ENCODE data around the gene ARHGEF16. TPM values are rescaled to one million over a fixed set of nuclear protein-coding genes. Genes with fewer than 3 reads are reported as not detected.
A peak's percentile ranks its signal among the peaks of the same experiment; 100 is the strongest.

Gene ARHGEF16
- polyA plus RNA-seq, 6 donors from 2014 or later: not detected

DNA sequence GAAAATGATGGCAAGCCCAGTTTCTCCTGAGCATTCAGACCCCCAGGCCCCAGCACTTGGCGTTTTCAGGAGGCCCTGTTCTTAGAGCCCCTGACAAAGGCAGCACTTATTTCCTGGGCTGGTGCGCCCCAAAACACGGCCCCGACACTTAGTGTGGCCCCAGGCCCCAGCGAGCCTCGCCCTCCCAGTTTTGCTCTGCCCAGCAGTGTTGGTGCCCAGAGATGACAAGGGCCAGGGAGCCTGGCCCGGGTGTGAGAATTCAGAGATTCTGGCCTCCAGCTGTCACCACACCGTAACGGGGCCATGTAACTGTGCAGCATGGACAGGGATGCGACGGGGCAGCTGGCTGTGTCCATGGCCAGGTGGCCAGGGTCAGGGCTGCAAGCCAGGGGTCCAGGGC is 18.0 kb upstream of the ARHGEF16 start:
- Mint-ChIP-seq H3K9me3 (no peaks in the 10 kb centered on the region), H3K4me1 (peaks cover 0 to 3% (median 2%) of the 10 kb centered on the region in 3 donors), H3K27ac (no peak overlapping the region)

DNA sequence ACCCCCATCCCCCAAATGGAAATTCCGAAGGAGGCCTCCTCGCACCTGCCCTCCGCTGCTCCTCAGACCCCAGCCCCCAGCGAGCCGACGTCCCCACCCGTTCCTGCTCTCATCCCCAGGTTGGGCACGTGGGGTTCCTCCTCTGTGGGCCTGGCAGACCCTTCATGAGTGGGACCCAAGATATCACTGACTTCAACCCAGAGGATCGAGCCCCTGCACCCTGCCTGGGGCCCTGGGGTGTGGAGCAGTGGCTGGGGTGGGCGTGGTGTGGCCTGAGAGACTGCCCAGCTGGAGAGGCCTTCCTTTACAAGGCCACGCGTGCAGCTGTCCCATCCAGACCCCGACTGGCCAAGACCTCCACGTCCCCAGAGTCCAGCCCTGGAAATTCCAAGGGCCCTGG is 17.6 kb upstream of the ARHGEF16 start:
- no peak overlapping the region for H3K27ac Mint-ChIP-seq
- H3K4me3 Mint-ChIP-seq: no peak overlapping the region
- DNase-seq: no peak
- ATAC-seq (ENCODE audit: low read depth in 2 of 2): no peak
- H3K9me3 Mint-ChIP-seq: no peaks in the 10 kb centered on the region
- H3K36me3 Mint-ChIP-seq: no peaks in the 10 kb centered on the region
- H3K4me1 Mint-ChIP-seq: no peaks in the 10 kb centered on the region
- peaks cover 0 to 25% (median 5%) of the 10 kb centered on the region in 3 donors for H3K27me3 Mint-ChIP-seq

More for the DNA sequence above, 18.0 kb upstream of the ARHGEF16 start:
- Mint-ChIP-seq H3K36me3 (no peaks in the 10 kb centered on the region), H3K4me3 (no peak overlapping the region), H3K27me3 (peaks cover 0 to 21% (median 5%) of the 10 kb centered on the region in 3 donors)
- DNase-seq (no peak), ATAC-seq (ENCODE audit: low read depth in 2 of 2) (no peak)

DNA sequence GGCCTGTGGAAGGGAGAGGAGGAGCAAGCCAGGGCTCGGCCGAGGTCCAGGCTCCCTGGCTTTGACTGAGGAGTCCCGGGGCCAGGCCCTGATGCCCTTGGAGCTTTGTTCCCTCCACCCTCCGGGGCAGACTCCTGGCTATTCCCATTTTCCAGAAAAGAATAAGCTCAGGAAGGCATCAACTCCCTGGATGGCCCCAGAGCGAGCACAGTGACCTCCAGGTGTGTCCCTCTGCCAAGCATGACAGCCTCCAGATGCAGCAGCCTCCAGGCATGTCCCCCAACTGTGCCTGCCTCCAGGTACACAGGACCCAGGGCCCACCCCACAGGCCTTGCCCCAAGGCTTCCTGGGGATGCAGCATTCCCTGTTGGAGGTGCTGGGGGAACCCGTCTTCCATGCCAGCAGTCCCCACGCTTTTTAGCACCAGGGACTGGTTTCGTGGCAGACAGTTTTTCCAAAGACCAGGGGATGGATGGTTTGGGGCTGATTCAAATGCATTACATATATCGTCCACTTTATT is 15.7 kb upstream of the ARHGEF16 start:
- Mint-ChIP-seq H3K27ac (no peak overlapping the region), H3K4me1 (peaks cover 0 to 4% (median 0%) of the 10 kb centered on the region in 3 donors), H3K36me3 (no peaks in the 10 kb centered on the region), H3K27me3 (peaks cover 0 to 37% (median 11%) of the 10 kb centered on the region in 3 donors), H3K4me3 (no peak overlapping the region), H3K9me3 (no peaks in the 10 kb centered on the region)
- DNase-seq (no peak), ATAC-seq (ENCODE audit: low read depth in 2 of 2) (no peak)

DNA sequence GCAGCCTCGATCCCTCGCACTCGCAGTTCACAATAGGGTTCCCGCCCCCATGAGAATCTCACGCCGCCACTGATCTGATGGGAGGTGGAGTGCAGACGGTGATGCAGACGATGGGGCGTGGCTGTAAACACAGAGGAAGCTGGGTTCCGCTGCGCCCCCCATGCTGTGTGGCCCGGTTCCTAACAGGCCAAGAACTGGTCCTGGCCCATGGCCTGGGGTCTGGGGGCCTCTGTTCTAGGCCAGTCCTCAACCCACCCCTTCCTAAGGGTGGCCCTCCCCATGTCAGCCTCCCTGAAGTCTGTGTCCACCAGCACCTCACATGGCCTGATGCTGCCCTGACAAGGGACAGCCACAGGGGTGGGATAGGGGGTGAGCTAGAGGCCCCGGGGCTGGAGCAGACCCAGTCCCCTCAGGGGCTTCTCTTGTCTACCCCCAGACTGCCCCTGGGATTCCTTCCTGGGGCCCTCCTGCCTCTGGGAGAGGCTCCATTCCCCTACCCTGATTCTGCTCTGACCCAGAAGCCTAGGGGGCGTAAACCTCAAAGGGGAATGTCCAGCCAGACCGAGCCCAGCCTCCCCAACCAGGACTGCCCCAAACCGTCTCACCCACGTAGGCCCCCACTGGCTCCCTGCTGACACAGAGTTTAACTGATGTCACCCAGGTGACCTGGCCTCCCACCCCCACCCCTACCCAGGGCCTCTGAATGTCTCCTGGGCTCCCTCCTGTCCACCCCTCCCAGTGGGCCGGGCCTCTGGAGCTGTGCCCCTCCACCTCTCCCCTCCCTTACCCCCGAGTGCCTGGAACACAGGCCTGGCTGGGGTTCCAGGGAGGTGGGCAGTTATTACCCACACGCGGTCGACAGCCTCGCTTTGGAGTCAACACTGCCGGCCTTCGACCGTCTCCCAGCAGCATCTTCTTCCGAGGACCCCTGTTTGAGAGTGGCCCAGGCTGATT is 14.8 kb upstream of the ARHGEF16 start:
- Mint-ChIP-seq H3K27ac (peak overlapping the region in 2 of 6 donors; percentile 16 to 70), H3K36me3 (no peaks in the 10 kb centered on the region), H3K9me3 (no peaks in the 10 kb centered on the region), H3K4me3 (no peak overlapping the region), H3K27me3 (peaks cover 0 to 44% (median 9%) of the 10 kb centered on the region in 3 donors), H3K4me1 (peaks cover 0 to 4% (median 0%) of the 10 kb centered on the region in 3 donors)
- DNase-seq: no peak
- ATAC-seq (ENCODE audit: low read depth in 2 of 2): no peak

DNA sequence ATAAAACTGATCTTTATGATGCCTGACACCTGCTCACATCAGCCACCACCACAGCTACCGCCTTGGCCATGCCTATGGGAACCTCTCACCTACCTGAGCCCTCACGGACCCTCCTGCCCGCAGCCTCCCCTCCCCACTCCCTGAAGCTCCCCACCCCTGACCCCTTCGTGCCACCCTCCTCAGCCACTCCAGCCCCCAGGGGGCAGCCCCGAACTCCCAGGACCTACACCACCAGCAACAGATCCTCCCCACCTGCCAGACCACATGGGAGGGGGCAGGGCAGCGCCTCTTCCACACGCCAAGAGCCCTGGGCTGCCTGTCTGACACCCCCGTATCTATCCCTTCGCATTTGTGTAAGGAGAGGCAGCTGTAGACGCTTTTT is 14.2 kb upstream of the ARHGEF16 start:
- Mint-ChIP-seq H3K4me1 (peaks cover 0 to 4% (median 0%) of the 10 kb centered on the region in 3 donors), H3K36me3 (no peaks in the 10 kb centered on the region), H3K9me3 (peaks cover 0 to 3% (median 2%) of the 10 kb centered on the region in 7 donors), H3K4me3 (peak overlapping the region in 1 of 8 donors; percentile 47), H3K27ac (no peak overlapping the region), H3K27me3 (peaks cover 0 to 45% (median 9%) of the 10 kb centered on the region in 3 donors)
- DNase-seq: no peak
- ATAC-seq (ENCODE audit: low read depth in 2 of 2): no peak

DNA sequence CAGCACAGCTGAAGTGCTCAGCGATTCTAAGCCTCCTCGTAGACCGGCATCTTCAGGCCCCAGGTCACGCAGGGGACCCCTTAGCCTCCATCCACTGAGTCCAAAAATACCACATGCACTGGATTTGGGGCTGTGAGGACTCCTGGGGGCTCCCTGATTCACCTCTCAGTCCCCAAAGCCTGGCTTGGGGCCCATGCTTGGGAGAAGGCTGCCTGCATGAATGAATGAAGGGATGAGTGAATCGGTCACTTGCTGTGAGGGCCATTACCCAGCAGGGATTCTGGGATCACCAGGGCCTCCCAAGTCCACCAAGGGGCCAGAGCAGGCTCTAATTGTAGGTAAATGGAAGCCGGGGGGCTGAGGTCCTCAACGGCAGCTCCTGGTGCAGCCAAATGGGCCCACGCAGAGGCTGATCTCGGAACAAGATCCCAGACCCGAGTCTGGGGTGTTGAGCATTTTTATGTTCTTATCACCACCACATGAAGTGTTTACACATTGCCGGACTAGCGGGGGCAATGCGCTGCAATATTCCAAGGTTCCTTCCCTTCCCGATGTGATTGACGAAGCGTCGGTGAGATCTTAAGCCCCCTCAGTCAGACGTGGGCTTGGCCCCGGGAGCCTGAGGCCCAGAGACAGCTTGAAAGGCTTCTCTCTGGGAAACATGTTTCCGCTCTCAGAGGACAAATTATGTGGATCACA is 13.6 kb upstream of the ARHGEF16 start:
- H3K27me3 Mint-ChIP-seq: peaks cover 0 to 45% (median 9%) of the 10 kb centered on the region in 3 donors
- no peak for DNase-seq
- no peak overlapping the region for H3K4me3 Mint-ChIP-seq
- H3K9me3 Mint-ChIP-seq: peaks cover 0 to 8% (median 7%) of the 10 kb centered on the region in 7 donors
- peaks cover 0 to 2% of the 10 kb centered on the region in 2 donors for H3K36me3 Mint-ChIP-seq
- ATAC-seq (ENCODE audit: low read depth in 2 of 2): no peak
- H3K27ac Mint-ChIP-seq: no peak overlapping the region
- H3K4me1 Mint-ChIP-seq: peaks cover 0 to 4% (median 0%) of the 10 kb centered on the region in 3 donors

DNA sequence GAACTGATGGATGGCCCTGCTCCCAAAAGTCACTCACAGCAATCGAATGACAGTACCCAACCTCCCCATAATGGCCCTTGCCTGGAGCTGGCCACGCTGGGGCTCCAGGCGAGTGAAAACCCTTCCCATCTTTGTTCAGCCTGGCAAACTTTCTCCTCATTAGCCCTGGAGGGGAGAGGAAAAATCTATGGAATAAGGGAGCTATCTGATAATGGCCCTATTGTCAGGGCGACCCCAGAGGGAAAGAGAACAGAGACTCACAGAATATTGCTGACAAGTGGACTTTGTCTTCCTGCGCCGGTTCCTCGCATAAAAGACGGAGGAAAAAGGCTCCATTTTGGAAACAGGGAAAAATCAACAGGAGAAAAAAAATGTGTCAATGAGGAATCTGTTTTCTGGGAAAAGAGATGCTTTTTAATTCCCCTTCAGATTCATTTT is 13.0 kb upstream of the ARHGEF16 start:
- DNase-seq: no peak
- no peak overlapping the region for H3K27ac Mint-ChIP-seq
- peaks cover 0 to 4% (median 0%) of the 10 kb centered on the region in 3 donors for H3K4me1 Mint-ChIP-seq
- ATAC-seq (ENCODE audit: low read depth in 2 of 2): no peak
- H3K4me3 Mint-ChIP-seq: no peak overlapping the region
- peaks cover 0 to 13% (median 8%) of the 10 kb centered on the region in 7 donors for H3K9me3 Mint-ChIP-seq
- H3K36me3 Mint-ChIP-seq: peaks cover 0 to 7% of the 10 kb centered on the region in 2 donors
- H3K27me3 Mint-ChIP-seq: peaks cover 0 to 43% (median 9%) of the 10 kb centered on the region in 3 donors

DNA sequence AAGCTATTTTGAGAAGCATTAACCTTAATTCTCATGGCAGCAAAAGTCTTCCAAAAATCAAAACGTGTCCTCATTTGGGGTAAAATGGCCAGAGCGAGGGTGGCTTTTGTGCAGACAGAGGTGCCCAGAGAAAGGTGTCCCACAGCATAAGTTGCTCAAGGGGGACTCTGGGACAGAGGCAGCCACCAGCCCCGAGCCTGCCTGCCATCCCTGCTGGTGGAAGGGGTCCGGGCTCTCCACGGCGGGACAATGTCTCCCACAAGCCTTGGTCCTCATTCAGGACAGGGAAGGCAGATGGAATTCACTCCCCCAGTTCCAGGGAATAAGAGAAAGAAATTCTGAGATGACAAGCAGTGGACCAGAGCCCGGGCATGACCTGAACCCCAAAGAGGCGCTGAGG is 12.6 kb upstream of the ARHGEF16 start:
- Mint-ChIP-seq H3K9me3 (peaks cover 0 to 16% (median 10%) of the 10 kb centered on the region in 7 donors), H3K27ac (peak overlapping the region in 1 of 6 donors; percentile 52), H3K27me3 (peaks cover 0 to 42% (median 9%) of the 10 kb centered on the region in 3 donors), H3K36me3 (peaks cover 0 to 7% of the 10 kb centered on the region in 2 donors), H3K4me3 (no peak overlapping the region), H3K4me1 (peaks cover 0 to 4% (median 0%) of the 10 kb centered on the region in 3 donors)
- ATAC-seq (ENCODE audit: low read depth in 2 of 2) (no peak), DNase-seq (no peak)

DNA sequence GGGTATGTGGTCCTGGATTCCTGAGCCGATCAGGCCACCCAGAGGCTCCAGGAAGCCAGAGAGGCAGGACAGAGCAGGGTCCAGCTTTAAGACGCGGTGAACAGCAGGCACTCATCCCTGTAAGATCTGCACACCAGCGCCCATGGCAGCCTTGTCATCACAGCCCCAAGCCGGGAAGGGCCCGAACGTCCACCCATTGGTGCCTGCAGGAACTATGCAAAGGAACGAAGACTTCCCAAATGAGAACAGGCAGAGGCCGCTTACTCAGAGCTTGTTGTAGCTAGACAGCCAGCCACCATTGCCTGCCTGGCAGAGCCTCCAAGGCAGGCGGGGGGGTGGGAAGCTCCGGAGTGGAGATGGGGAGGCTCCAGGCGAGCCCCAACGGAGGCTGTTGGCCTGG is 12.1 kb upstream of the ARHGEF16 start:
- no peak overlapping the region for H3K4me3 Mint-ChIP-seq

DNA sequence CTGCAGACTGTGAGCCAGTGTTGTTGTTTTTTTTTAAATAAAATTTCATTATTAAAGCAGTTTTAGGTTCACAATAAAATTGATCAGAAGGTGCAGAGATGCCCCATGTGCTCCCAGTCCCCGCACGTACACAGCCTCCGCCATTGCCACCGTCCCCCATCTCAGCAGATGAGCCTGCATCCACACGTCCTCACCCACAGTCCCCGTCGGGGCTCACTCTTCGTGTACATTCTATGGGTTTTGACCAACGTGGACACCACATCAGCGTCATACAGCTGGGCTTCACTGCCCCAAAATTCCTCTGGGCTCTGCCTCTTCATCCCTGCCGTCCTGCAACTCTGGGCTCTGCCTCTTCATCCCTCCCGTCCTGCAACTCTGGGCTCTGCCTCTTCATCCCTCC is 11.6 kb upstream of the ARHGEF16 start:
- H3K9me3 Mint-ChIP-seq: peaks cover 0 to 26% (median 11%) of the 10 kb centered on the region in 7 donors
- peaks cover 0 to 7% of the 10 kb centered on the region in 2 donors for H3K36me3 Mint-ChIP-seq
- H3K4me1 Mint-ChIP-seq: peaks cover 0 to 4% (median 0%) of the 10 kb centered on the region in 3 donors
- no peak overlapping the region for H3K27ac Mint-ChIP-seq
- H3K4me3 Mint-ChIP-seq: no peak overlapping the region
- ATAC-seq (ENCODE audit: low read depth in 2 of 2) (no peak), DNase-seq (no peak)
- H3K27me3 Mint-ChIP-seq: peaks cover 0 to 49% (median 9%) of the 10 kb centered on the region in 3 donors

More for the DNA sequence above, 12.1 kb upstream of the ARHGEF16 start:
- H3K4me1 Mint-ChIP-seq: peaks cover 0 to 4% (median 0%) of the 10 kb centered on the region in 3 donors
- peaks cover 0 to 44% (median 9%) of the 10 kb centered on the region in 3 donors for H3K27me3 Mint-ChIP-seq
- DNase-seq (no peak), ATAC-seq (ENCODE audit: low read depth in 2 of 2) (no peak)
- peaks cover 0 to 21% (median 11%) of the 10 kb centered on the region in 7 donors for H3K9me3 Mint-ChIP-seq
- peaks cover 0 to 7% of the 10 kb centered on the region in 2 donors for H3K36me3 Mint-ChIP-seq
- H3K27ac Mint-ChIP-seq: no peak overlapping the region

DNA sequence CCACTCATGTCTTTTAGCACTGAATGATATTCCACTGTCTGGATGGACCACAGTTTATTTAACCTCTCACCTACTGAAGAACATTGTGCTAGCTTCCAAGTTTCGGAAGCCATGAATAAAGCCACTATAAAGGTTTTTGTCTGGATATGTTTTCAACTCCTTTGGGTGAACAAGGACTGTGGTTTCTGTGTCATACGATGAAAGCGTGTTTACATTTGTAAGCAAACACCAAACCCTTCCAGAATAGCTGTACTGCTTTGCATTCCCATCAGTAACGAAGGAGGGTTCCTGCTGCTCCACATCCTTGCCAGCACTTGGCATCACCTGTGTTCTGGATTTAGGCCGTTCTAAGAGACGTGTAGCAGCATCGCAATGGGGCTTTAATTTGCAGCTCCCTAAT is 10.7 kb upstream of the ARHGEF16 start:
- Mint-ChIP-seq H3K4me3 (no peak overlapping the region), H3K9me3 (peaks cover 2 to 31% (median 16%) of the 10 kb centered on the region in 7 donors), H3K27me3 (peaks cover 0 to 55% (median 9%) of the 10 kb centered on the region in 3 donors), H3K36me3 (peaks cover 0 to 7% of the 10 kb centered on the region in 2 donors), H3K27ac (no peak overlapping the region), H3K4me1 (peaks cover 0 to 4% (median 0%) of the 10 kb centered on the region in 3 donors)
- ATAC-seq (ENCODE audit: low read depth in 2 of 2) (no peak), DNase-seq (no peak)

DNA sequence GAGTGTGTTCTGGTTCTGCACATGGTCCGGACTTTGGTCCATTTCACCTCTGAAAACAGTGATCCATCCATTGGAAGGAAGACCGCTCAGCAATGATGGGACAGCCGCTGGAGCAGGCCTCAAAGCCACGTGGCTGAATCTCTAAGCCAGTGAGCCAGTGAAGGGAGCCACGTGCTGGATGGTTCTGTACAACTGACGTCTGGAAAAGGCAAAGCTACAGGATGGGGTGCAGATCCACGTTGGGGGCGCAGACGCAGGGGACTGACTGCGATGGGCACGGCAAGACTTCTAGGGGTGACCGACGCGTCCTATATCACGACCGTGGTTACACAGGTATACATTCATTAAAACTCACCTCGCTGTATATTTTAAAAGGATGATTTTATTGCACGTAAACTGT is 10.2 kb upstream of the ARHGEF16 start:
- DNase-seq (no peak), ATAC-seq (ENCODE audit: low read depth in 2 of 2) (no peak)
- Mint-ChIP-seq H3K36me3 (peaks cover 0 to 7% of the 10 kb centered on the region in 2 donors), H3K4me1 (peaks cover 0 to 4% (median 0%) of the 10 kb centered on the region in 3 donors), H3K4me3 (no peak overlapping the region), H3K27ac (no peak overlapping the region), H3K27me3 (peaks cover 0 to 60% (median 11%) of the 10 kb centered on the region in 3 donors), H3K9me3 (peaks cover 2 to 31% (median 16%) of the 10 kb centered on the region in 7 donors)

DNA sequence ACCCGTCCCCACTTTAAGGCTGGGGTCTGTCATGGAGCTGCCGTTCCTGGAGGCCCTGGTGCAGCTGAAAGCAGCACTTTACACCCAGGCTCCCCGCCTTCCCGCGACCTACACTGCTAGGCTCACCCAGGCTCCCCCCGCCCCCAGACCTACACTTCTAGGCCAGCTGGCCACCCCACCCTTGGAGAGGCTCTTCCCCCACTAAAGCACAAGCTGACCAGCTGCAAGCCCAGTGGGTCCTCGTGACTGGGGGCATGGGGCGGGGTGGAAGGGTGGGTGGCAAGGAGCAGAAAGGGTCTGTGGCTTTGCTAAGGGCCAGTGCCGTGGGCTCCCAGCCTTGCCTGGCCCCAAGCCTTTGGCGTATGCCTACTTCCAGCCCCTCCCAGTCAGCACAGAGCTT is 9.7 kb upstream of the ARHGEF16 start:
- peaks cover 0 to 4% (median 0%) of the 10 kb centered on the region in 3 donors for H3K4me1 Mint-ChIP-seq
- no peak overlapping the region for H3K4me3 Mint-ChIP-seq
- ATAC-seq (ENCODE audit: low read depth in 2 of 2) (no peak), DNase-seq (no peak)
- H3K27me3 Mint-ChIP-seq: peaks cover 4 to 64% (median 15%) of the 10 kb centered on the region in 3 donors
- no peak overlapping the region for H3K27ac Mint-ChIP-seq
- H3K9me3 Mint-ChIP-seq: peaks cover 2 to 31% (median 18%) of the 10 kb centered on the region in 7 donors
- H3K36me3 Mint-ChIP-seq: peaks cover 0 to 7% of the 10 kb centered on the region in 2 donors
